B cell (primary cell): ENCODE data around the gene FAM219A. TPM values are rescaled to one million over a fixed set of nuclear protein-coding genes. Genes with fewer than 3 reads are reported as not detected.

Experiments
- ATAC-seq: fragments of 200-7000 bp; cut with Tn5 transposase; one replicate; pipeline ENCODE4 v1.10.0; 2021; ENCODE audit warnings: low read depth, mild to moderate bottlenecking, moderate number of reproducible peaks, moderate library complexity
- CTCF ChIA-PET: fragments of 350-600 bp; sonication (Branson Sonifier 250); formaldehyde crosslinking; loops from one replicate; lab custom pipeline; 2021; ENCODE audit warnings: antibody characterized with exemption, inconsistent platforms; lab: Charles Lee
- POLR2A ChIA-PET: fragments of 350-600 bp; sonication (Branson Sonifier 250); formaldehyde crosslinking; loops from one replicate; lab custom pipeline; 2021; ENCODE audit warnings: antibody characterized with exemption; lab: Charles Lee
- DNase-seq: peaks from one replicate; pipeline ENCODE4 v3.0.0; 2013
- H2AFZ ChIP-seq: 2 replicates; pipeline ENCODE4 v1.6.1; 2012; ENCODE audit warnings: mild to moderate bottlenecking, low read depth, low read length; ENCODE audit not compliant: insufficient read depth, poor library complexity, severe bottlenecking
- H3K27ac ChIP-seq, 2 donors: 1 replicate in 1 of 2; 2 replicates in 1 of 2; pipeline ENCODE4 v1.5.1; 2012 to 2013; ENCODE audit warnings: low read length in 2 of 2, mild to moderate bottlenecking in 2 of 2, moderate library complexity in 1 of 2
- H3K27me3 ChIP-seq, 4 experiments: fragments of 200-600 bp in 1 of 4; sonication (generic) in 1 of 4; replicated peaks in 1 of 4; 1 replicate in 2 of 4; 2 replicates in 2 of 4; pipeline versions ENCODE4 v1.6.1 to v1.7.0; 2013 to 2016; ENCODE audit warnings: low read length in 3 of 4, mild to moderate bottlenecking in 2 of 4, mixed read lengths in 1 of 4, moderate library complexity in 1 of 4; ENCODE audit not compliant: insufficient read depth in 4 of 4, control insufficient read depth in 3 of 4; ENCODE audit errors: control extremely low read depth in 1 of 4
- H3K36me3 ChIP-seq, 2 experiments: replicated peaks in 1 of 2; 1 replicate in 1 of 2; 2 replicates in 1 of 2; pipeline versions ENCODE4 v1.6.1 to v1.7.1; 2013; ENCODE audit warnings: low read length in 1 of 2; ENCODE audit not compliant: insufficient read depth in 2 of 2, control insufficient read depth in 1 of 2; ENCODE audit errors: control extremely low read depth in 1 of 2, extremely low read depth in 1 of 2
- H3K4me1 ChIP-seq, 2 donors: fragments of 200-600 bp in 1 of 2; sonication (generic) in 1 of 2; 1 replicate in 1 of 2; 2 replicates in 1 of 2; pipeline versions ENCODE4 v1.5.1 to v1.6.1; 2013 to 2017; ENCODE audit warnings: low read length in 2 of 2; ENCODE audit not compliant: control insufficient read depth in 2 of 2, insufficient read depth in 2 of 2
- H3K4me2 ChIP-seq: replicated peaks from 2 replicates; pipeline ENCODE3; 2012; ENCODE audit warnings: mild to moderate bottlenecking, low read depth, low read length; ENCODE audit not compliant: poor library complexity, severe bottlenecking
- H3K4me3 ChIP-seq, 5 experiments: fragments of 200-600 bp in 1 of 5; sonication (generic) in 1 of 5; 1 replicate in 3 of 5; 2 replicates in 2 of 5; pipeline versions ENCODE4 v1.5.1 to v1.7.0; 2011 to 2016; ENCODE audit warnings: low read length in 4 of 5, mild to moderate bottlenecking in 4 of 5, low read depth in 2 of 5, control low read depth in 1 of 5, moderate library complexity in 1 of 5; ENCODE audit not compliant: insufficient read depth in 1 of 5; ENCODE audit errors: control extremely low read depth in 1 of 5, extremely low read depth in 1 of 5
- H3K79me2 ChIP-seq: fragments of 200-600 bp; sonication (generic); one replicate; pipeline ENCODE4 v1.6.0; 2016; ENCODE audit warnings: low read length; ENCODE audit not compliant: control insufficient read depth, insufficient read depth
- H3K9ac ChIP-seq: fragments of 200-600 bp; sonication (generic); 2 replicates; pipeline ENCODE4 v1.6.1; 2017; ENCODE audit warnings: mild to moderate bottlenecking, low read length, moderate library complexity
- H3K9me3 ChIP-seq, 3 donors: one replicate each; pipeline versions ENCODE4 v1.6.1 to v1.7.1; 2013; ENCODE audit warnings: low read length in 2 of 3; ENCODE audit not compliant: control insufficient read depth in 2 of 3, insufficient read depth in 1 of 3; ENCODE audit errors: control extremely low read depth in 1 of 3
- H4K20me1 ChIP-seq: 2 replicates; pipeline ENCODE4 v1.6.0; 2012; ENCODE audit warnings: mild to moderate bottlenecking, low read length; ENCODE audit not compliant: insufficient read depth, control insufficient read depth, poor library complexity, severe bottlenecking
- H3K27ac Mint-ChIP-seq: one replicate; pipeline ENCODE4 v1.8.0; 2021; ENCODE audit warnings: mixed read lengths
- H3K27me3 Mint-ChIP-seq: one replicate; pipeline ENCODE4 v1.8.0; 2021; ENCODE audit warnings: mixed read lengths
- H3K4me1 Mint-ChIP-seq: one replicate; pipeline ENCODE4 v1.8.0; 2021; ENCODE audit warnings: mixed read lengths
- H3K4me3 Mint-ChIP-seq: one replicate; pipeline ENCODE4 v1.8.0; 2021; ENCODE audit warnings: mixed read lengths
- H3K9me3 Mint-ChIP-seq: one replicate; pipeline ENCODE4 v1.8.0; 2022; ENCODE audit warnings: mixed read lengths; ENCODE audit not compliant: insufficient read depth
- CTCF ChIP-seq: fragments of 200-600 bp; IDR thresholded peaks from one replicate; pipeline ENCODE4 v1.8.0; 2022; ENCODE audit warnings: antibody characterized with exemption, mild to moderate bottlenecking
- EZH2 ChIP-seq: IDR thresholded peaks from 2 replicates; pipeline ENCODE4 v1.6.1; 2012; ENCODE audit warnings: borderline replicate concordance, low read depth, mild to moderate bottlenecking, moderate library complexity, low read length; ENCODE audit not compliant: insufficient read depth, poor library complexity, severe bottlenecking
- WGBS: methylation state at CpG from one replicate; pipeline ENCODE4 v1.1.5; 2013; ENCODE audit warnings: missing lambda C conversion rate; ENCODE audit not compliant: insufficient coverage; 5-methylcytosine and 5-hydroxymethylcytosine counted together
- intact Hi-C: fragments of 100-400 bp; cut with micrococcal nuclease; formaldehyde crosslinking; loops from one replicate; pipeline ENCODE4 v1.10.0; 2022
- polyA plus RNA-seq: library from polyadenylated mRNA; depleted of rRNA; stranded (reverse); fragments of >200 nt; gene quantifications from 2 replicates; pipeline ENCODE4 v1.2.3, GENCODE V29; 2012
- total RNA-seq, 2 donors: library from RNA; stranded (reverse); fragments of 120-200 nt in 1 of 2; gene quantifications; 1 replicate in 1 of 2; 2 replicates in 1 of 2; pipeline versions ENCODE4 v1.2.3 to v1.2.4, GENCODE V29; 2013 to 2022

The FAM219A gene
- total and polyA plus RNA-seq, 2 donors (not counting 1 experiment from before 2014, with no cell fraction given), result 12.9 to 17.3 TPM

- POLR2A ChIA-PET, result no interaction called here
- TF ChIP-seq CTCF (no peak), EZH2 (no peak)
- H3K4me2 ChIP-seq, result no peak overlapping the region
These were observed 21.1 kb upstream of the FAM219A start for GRCh38 chr9:34479431-34479866.

GRCh38 chr9:34477541-34477940 lies 19.2 kb upstream of the FAM219A start:
- H3K27ac Mint-ChIP-seq, result no peak overlapping the region
- intact Hi-C loops, result no loop called here
- WGBS, result no CpG with 5 or more reads among the region's 1 CpG

More at GRCh38 chr9:34479431-34479866, 21.1 kb upstream of the FAM219A start:
- CTCF ChIA-PET, result no interaction called here
- Histone ChIP-seq H3K36me3 (no peaks in the 10 kb centered on the region), H3K27me3 (peaks cover 0 to 29% (median 1%) of the 10 kb centered on the region in 4 experiments), H3K4me3 (no peak overlapping the region), H3K9me3 (peaks cover 0 to 3% (median 0%) of the 10 kb centered on the region in 3 donors), H3K27ac (no peak overlapping the region), H3K4me1 (no peaks in the 10 kb centered on the region), H3K9ac (no peak overlapping the region), H2AFZ (no peak overlapping the region), H3K79me2 (no peaks in the 10 kb centered on the region), H4K20me1 (no peaks in the 10 kb centered on the region)
- H3K27ac Mint-ChIP-seq, result no peak overlapping the region
- intact Hi-C loops, result no loop called here
- DNase-seq, result no peak
- WGBS, result 68% methylated on average over 3 of the region's 5 CpGs
- peaks cover 34% of the 10 kb centered on the region for H3K27me3 Mint-ChIP-seq
- ATAC-seq, result no peak
- no peaks in the 10 kb centered on the region for H3K9me3 Mint-ChIP-seq
- H3K4me3 Mint-ChIP-seq, result no peak overlapping the region
- no peaks in the 10 kb centered on the region for H3K4me1 Mint-ChIP-seq

More at GRCh38 chr9:34477541-34477940, 19.2 kb upstream of the FAM219A start:
- H3K79me2 ChIP-seq, result no peaks in the 10 kb centered on the region
- CTCF ChIA-PET, result interaction anchor here (0.6 kb wide), 1 partner anchor 198 kb away, joined by 3 read pairs; no protein-coding TSS in a partner anchor
- H2AFZ ChIP-seq, result no peak overlapping the region
- no peak overlapping the region for H3K27ac ChIP-seq
- Mint-ChIP-seq H3K4me1 (no peaks in the 10 kb centered on the region), H3K27me3 (peaks cover 34% of the 10 kb centered on the region), H3K4me3 (no peak overlapping the region), H3K9me3 (no peaks in the 10 kb centered on the region)
- ATAC-seq, result no peak
- H3K4me2 ChIP-seq, result no peak overlapping the region
- H3K9me3 ChIP-seq, result no peaks in the 10 kb centered on the region
- H3K4me3 ChIP-seq, result no peak overlapping the region
- no peaks in the 10 kb centered on the region for H3K36me3 ChIP-seq
- H3K27me3 ChIP-seq, result peaks cover 0 to 29% (median 2%) of the 10 kb centered on the region in 4 experiments
- no peak overlapping the region for H3K9ac ChIP-seq
- POLR2A ChIA-PET, result no interaction called here
- TF ChIP-seq EZH2, result no peak
- no peak for TF ChIP-seq CTCF
- H3K4me1 ChIP-seq, result no peaks in the 10 kb centered on the region
- H4K20me1 ChIP-seq, result no peaks in the 10 kb centered on the region
- DNase-seq, result no peak
